ENCODE data around the gene PRPS1L1.

DNA sequence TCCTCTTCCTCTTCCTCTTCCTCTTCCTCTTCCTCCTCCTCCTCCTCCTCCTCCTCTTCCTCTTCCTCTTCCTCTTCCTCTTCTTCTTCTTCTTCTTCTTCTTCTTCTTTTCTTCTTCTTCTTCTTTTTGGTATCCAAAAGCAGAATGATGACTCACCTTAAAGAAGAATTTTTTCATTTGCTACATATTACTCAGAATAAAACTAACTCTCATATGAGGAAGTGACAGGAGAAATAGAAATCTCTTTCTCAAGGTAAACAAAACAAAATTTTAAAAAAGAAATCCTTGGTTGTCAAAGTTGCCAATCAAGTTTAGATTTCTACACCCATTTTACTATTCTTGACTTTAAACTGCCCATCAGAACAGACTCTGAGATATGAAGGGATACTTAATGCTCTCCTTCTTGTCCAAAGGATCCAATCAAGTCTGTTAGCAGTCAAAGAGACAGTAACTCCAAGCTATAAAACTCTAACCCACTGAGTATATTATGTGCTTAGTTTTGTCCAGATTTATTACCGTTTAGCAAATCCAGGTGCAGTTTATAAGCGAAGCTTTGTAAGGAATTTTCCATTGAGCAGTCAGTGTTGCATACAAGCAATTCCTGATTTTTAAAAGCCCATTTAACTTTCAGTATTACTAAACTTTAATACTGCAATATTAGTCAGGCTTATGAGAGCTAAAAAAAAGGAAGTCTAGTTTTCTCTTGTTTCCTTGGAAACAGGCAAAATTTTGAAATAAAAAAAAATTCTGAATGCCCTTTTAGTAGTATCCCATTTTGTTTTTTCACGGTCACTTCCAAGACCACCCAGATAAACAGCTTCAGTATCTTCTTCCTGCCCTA, 44.2 kb downstream of the PRPS1L1 start:
- TF ChIP-seq EZH2 (IDR thresholded peaks at IDR 0.05; ENCODE audit: insufficient read depth, poor library complexity, severe bottlenecking) (no peak), EZH2phosphoT487 (IDR thresholded peaks at IDR 0.05; ENCODE audit: insufficient read depth, low read depth) (no peak)

Measured in GM23248 (cell line).